SK-N-MC (cell line): Measurements from ENCODE around the gene OR10W1.

Experiments used
- EZH2 ChIP-seq: fragments of 200-600 bp; sonication (generic); IDR thresholded peaks from one replicate; pipeline ENCODE4 v1.6.1; 2017; ENCODE audit warnings: antibody characterized with exemption
- FOXP2 ChIP-seq: optimal IDR thresholded peaks from 2 replicates; pipeline ENCODE3; 2011; ENCODE audit warnings: mild to moderate bottlenecking, moderate library complexity; ENCODE audit not compliant: insufficient read depth; ENCODE audit errors: extremely low read length, control extremely low read depth
- POLR2AphosphoS5 ChIP-seq: IDR thresholded peaks from 2 replicates; pipeline ENCODE4 v1.6.1; 2012; ENCODE audit warnings: mild to moderate bottlenecking, low read depth, low read length, borderline replicate concordance

DNA sequence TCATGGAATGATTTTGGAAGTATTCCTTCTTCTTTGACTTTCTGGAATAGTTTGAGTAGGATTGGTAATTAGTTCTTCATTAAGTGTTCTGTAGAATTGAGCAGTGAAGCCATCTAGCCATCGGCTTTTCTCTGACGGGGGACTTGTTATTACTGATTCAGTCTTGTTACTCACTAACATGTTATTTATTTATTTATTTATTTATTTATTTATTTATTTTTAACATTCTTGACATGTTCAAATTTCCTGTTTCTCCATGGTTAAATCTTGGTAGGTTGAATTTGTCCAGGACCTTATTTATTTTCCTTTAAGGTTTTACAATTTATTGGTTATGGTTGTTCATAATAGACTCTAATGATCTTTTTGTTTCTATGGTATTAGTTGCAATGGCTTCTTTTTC lies 24.1 kb downstream of the OR10W1 start:
- TF ChIP-seq POLR2AphosphoS5 (no peak), EZH2 (no peak), FOXP2 (no peak)
